Heart left ventricle (tissue), 13 donors: ENCODE measurements around the gene EPS8.

Source experiments
- POLR2A ChIP-seq, 2 donors: fragments of 450-650 bp; IDR thresholded peaks; one replicate each; pipeline ENCODE4 v1.6.1; 2017; ENCODE audit warnings: antibody characterized with exemption in 2 of 2, mild to moderate bottlenecking in 2 of 2, moderate library complexity in 2 of 2
- TF ChIP-seq, protein P1 (sequence below), 12 donors: fragments of 200-600 bp; sonication (generic) in 4 of 12; IDR thresholded peaks; one replicate each; pipeline versions ENCODE4 v1.5.0 to v1.8.0; 2018 to 2022; ENCODE audit warnings: antibody characterized with exemption in 12 of 12, mild to moderate bottlenecking in 5 of 12
- donor health status: ischemic (EF 13 %, LVEDD 7.1; RV severe dilation, severe dysfunction).
- donor health status: DM: no; HTN: yes; CAD: no.
- donor health status: DM: no; HTN: no; CAD: no.
- donor health status: ischemic (EF 25% LVEDD 6.9; RV normal size, moderate dysfunction).
- donor health status: ischemic (EF 25% LVEDD 5.7; RV mildly dilated, moderate dysfunction).
- donor health status: ischemic (EF 35%, LVEDD 5.7; RV mildly dilated, moderate dysfunction).
- donor health status: nonischemic (EF 11% LVEDD 7.7; RV severe dilation, severe dysfunction).
- donor health status: DM: yes; HTN: yes; CAD: no.
- donor health status: PGD.
- donor health status: ischemic (EF 29% LVEDD 5.4; RV normal size, mild dysfunction).
- donor health status: nonischemic (EF 23%, LVEDD 6.1; RV moderate dilation, normal function).

DNA sequence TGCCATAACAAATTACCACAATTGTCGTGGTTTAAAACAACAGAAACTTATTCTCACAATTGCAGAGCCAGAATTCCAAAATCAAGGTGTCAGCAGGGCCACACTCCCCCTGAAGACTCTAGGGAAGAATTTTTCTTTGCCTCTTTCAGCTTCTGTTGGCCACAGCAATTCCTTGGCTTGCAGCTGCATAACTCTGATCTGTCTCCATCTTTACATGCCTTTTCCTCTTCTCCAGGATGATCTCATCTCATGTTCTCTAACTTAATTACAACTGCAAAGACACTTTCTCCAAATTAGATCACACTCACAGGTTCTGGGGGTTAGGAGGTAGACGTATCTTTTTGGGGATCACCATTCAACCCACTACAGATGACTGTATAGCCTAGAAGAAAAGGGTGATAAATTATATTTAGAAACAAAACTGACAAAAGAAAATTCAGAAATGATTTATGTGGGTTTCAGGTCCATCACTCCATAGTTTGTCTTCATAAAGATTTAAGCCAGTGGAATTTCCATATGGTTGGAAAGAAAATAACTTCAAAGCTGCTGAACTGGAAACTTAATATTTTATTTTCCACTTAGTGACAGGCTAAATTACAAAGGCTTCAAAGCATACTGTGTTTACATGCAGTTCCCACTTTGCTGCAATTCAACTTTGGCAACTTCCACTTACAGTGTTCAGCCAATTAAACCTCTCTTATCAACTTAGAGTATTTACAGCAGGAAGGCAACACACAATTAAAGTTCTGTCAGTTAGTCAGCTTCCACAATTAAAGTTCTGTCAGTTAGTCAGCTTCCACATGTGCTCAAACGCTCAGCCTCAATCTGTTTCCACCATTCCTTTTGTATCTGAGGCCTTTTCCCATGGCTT lies 213.3 kb downstream of the EPS8 start:
- TF ChIP-seq, protein P1, sequence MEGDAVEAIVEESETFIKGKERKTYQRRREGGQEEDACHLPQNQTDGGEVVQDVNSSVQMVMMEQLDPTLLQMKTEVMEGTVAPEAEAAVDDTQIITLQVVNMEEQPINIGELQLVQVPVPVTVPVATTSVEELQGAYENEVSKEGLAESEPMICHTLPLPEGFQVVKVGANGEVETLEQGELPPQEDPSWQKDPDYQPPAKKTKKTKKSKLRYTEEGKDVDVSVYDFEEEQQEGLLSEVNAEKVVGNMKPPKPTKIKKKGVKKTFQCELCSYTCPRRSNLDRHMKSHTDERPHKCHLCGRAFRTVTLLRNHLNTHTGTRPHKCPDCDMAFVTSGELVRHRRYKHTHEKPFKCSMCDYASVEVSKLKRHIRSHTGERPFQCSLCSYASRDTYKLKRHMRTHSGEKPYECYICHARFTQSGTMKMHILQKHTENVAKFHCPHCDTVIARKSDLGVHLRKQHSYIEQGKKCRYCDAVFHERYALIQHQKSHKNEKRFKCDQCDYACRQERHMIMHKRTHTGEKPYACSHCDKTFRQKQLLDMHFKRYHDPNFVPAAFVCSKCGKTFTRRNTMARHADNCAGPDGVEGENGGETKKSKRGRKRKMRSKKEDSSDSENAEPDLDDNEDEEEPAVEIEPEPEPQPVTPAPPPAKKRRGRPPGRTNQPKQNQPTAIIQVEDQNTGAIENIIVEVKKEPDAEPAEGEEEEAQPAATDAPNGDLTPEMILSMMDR (IDR thresholded peaks at IDR 0.05), result no peak
- TF ChIP-seq POLR2A (IDR thresholded peaks at IDR 0.05), result no peak
